ENCODE measurements around the gene UMODL1.
"Not testable (repeated sequence)": the region's sequence is repeated elsewhere in the genome, so short reads cannot be mapped to it uniquely, and the experiment has no call there.

The UMODL1 gene

DNA sequence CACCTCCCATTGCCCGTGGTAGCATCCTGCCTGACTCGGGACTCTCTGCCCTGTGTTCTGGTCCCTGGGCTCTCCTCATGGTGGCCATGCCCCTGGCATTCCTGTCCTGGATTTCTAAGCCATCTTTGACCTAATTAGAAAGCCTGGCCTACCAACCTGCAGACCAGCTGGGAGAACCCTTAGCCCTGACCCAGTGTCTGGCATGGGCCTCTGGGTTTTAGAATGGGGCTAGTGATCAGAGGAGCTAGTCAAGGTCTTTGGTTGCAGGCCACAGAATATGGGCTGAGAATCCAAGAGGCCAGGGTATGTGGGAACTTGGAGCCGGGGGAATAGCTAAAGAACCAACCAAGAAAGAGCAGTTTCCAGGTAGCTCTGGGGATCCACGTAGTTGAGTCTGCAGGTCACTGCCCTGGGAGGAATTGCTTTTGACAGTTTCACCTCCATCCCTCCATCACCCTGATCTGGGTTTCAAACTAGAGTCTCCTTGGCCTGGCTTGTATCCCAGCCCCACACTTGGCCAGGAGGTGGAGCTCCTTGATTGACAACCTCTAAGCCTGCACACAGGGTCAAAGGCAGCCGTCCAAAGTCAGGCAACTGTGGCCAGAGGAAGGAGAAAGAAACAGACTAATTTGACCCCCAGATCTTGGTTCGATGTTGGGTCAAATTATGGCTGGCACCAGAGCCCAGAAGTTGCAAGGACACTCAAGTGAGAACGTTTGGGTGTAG is 93.1 kb downstream of the UMODL1 start:
- peak in 2 of 3 donors; percentile 28 to 40 for DNase-seq (ENCODE audit: low read depth in 3 of 3)

DNA sequence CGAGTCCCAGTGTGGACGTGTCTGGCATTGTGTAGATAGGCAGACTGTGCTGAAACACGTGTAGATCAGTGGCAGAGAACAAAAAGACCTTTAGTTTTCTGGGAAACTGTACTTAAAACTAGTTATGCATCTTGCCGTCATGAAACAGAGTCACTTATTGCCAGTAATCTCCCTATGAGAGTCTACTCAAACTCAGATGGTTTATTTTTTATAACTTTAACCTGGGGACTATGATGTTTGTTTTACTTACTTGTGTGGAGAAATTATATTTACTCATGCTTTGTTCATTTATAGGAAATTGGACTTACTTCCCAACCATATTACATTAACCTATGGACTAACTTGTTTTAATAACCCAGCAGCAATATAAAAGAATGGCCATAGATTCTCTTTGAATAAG is 93.7 kb downstream of the UMODL1 start:
- no peak for DNase-seq (ENCODE audit: low read depth in 3 of 3)

DNA sequence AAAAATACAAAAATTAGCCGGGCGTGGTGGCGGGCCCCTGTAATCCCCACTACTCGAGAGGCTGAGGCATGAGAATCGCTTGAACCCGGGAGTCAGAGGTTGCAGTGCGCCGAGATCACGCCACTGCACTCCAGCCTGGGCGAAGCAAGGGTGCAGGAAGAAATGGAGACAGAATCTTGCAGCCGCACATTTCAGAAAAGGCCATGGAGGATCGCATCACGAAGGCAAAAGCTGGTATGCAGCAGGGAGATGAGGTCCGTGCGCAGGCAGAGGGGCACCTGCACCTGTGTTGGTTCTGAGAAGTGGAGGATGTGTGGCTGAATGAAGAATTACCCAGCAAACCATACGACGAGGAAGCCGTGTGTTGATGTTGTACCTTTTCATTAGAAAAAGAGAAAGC is 94.8 kb downstream of the UMODL1 start:
- no peak for DNase-seq (ENCODE audit: low read depth in 3 of 3)

DNA sequence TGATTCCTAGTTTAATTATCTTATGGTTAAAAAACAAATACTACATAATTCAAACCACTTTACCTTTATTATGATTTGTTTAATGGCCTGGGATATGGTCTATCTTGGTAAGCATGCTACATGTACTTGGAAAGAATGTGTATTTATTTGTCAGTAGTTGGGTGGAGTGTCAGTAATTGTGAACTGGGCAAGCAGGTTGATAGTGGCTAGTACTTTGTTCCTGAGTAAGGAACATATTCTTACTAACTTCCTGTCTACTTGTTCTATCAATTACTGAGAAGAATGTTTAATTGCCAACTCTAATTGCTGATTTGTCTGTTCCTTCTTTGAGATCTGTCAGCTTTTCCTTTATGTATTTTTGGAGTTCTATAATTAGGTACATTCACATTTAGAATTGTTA is 98.6 kb downstream of the UMODL1 start:
- DNase-seq (ENCODE audit: low read depth in 3 of 3): no peak

DNA sequence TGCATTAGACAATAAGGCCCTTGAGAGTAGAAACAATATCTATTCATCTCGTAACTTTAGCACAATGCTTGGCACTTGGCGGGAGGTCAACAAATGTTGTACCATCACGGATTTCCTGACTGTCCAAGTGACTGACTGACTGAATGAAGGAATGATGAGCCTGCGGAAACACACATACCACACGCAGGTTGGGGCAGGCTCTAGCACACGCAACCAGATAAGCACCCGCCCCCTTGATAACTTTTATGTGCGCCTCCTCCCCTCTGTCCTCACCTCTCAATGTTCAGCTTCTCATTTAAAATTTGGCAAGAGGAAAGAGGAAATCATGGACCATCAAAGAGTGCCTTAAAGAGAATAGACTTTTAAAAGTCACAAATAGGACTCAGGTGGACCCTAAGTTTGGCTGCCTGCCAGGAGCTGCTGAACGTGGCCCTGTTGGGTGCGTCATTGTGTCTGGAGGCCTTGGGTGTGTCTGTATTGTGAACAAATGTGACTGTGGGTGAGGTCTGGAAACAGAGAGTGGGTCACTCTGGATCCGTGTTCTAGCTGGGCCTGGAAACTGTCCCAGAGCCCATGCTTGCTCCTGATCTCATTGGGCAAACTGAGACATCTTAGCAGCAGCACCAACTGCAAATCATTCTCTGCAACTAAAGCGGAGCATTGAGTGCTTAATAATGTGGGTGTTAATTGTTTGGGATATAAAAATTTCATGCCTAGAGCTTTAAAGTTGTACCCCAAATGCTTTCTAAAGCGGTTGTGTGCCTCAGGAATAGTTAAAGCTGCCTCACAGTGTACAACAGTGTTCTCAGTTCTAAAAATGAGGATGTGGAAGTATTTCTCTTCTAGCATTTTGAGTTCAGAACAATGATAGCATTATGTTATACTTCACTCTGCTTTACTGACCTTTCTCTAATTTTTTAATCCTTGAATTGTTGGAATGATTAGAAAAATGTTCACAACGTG is 100.3 kb downstream of the UMODL1 start:
- no peak for DNase-seq (ENCODE audit: low read depth in 3 of 3)

DNA sequence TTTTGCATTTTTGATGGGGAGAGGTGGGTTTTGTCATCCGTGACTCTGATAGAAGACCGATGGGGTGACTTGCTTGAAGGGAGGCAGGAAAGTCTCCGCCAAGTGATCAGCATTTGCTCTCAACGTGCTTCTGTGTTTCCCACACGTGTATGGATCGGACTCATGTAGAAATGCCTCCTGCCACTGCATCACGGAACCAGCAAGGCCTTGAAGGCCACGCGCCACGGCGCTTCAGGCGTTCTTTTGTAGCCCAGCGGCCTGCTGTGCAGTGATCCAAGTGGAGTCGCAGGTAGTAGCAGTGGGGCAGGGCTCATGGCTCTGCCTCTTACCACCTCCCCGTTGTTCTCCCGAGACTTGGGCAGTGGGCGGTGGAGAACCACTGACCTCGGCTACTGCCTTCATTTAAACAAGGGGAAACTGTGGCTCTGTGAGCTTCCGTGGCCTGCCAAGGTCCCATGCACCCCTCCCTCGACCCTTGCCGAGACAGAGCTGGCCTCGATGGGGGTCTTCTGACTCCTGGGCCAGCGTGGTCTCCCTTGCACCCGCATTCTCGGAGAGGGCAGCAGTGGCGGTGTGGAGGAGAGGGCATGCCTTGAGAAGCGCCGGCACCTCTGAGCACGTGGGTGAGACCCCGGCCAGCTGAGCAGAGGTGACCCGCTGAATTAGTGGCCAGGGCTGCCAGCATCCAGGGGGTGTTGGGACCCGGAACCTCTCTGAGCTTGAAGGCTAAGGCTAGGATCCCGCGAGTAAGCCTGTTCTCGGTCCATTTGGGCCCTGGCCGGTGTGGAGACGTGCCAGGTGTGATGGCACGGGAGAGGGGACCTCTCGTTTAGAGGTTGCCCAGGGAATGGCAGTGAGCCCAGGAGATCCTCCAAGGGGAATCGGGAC is 101.7 kb downstream of the UMODL1 start:
- no peak for DNase-seq (ENCODE audit: low read depth in 3 of 3)

DNA sequence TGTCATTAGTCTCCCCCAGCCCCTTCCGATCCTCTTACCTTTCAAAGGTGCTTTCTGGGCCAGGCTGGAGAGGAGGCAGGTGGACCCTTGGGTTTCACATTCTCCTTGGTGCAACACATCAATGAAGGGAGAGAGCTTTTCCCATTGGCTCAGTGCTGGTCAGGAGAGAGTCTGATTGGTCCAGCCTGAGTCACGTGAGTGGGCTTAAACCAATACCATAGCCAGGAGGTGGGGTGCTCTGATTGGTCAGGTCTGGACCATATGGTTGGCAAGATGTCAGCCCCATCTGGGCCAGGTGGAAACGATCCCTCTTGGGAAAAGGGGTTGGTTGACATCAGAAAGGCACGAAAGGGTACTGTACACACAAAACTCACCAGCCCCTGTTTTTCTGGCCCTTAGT is 103.1 kb downstream of the UMODL1 start:
- no peak for DNase-seq (ENCODE audit: low read depth in 3 of 3)

DNA sequence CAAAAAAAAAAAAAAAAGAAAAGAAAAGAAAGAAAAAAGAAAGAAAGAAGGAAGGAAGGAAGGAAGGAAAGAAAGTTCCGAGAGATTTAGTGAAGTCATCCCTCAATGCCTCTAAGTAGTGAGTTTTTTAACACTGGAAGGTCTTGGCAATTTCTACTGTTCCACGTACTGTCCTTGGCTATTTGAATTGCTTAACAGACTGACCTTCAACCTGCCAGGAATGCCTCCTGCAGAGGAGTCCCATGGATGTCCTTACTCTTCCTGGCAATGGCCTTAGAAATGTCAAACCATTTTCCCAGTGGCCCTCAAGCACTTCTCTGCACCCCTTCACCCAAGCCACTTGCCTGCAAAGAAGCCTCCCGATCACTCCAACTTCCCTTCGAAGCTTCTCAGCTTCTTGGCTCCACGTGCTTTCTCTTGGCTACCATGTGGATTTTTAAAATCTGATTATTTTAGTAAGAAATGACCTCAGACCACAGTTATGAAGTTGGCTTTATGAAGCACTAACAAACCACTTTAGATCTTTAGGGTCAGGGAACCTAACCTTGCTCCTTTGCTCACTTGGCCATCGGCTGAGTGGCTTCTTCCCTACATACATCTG is 104.1 kb downstream of the UMODL1 start:
- no peak for DNase-seq (ENCODE audit: low read depth in 3 of 3)

DNA sequence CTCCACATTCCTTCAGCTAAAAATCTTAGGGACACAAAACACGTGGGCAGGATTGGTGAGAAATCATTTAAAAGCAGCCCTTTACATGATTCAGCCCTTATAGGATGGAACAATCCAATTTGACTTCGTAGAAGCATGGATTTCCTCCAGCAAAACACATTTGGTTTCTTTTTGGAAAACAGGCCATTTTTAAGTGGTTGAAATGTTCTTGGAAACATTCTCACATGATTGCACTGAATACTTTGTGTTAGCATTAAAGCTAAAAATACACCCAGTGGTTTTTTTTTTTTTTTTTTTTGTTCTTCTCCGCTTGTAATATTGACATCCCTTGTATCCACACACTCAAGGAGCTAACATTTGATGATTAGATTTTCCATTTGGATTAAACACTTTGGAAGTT is 105.7 kb downstream of the UMODL1 start:
- DNase-seq (ENCODE audit: low read depth in 3 of 3): no peak

DNA sequence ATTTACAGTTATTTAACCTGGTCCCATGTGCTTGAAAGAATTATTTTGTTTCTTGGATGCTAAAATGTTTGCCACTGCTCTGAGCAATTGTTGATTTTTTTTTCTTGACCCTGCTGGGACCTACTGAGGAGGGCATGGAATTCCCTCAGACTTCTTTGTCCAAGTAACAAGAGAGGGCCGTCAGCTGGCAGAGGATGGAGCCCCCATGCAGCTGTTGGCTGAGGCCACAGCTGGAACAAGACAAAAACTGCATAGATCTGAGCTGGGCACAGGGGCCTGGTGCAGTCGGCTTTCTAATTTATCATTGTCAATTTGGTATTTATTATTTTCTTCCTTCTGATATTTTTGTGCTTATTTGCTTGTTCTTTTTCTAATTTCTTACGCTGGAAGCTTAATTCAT is 108.2 kb downstream of the UMODL1 start:
- no peak for DNase-seq (ENCODE audit: low read depth in 3 of 3)

DNA sequence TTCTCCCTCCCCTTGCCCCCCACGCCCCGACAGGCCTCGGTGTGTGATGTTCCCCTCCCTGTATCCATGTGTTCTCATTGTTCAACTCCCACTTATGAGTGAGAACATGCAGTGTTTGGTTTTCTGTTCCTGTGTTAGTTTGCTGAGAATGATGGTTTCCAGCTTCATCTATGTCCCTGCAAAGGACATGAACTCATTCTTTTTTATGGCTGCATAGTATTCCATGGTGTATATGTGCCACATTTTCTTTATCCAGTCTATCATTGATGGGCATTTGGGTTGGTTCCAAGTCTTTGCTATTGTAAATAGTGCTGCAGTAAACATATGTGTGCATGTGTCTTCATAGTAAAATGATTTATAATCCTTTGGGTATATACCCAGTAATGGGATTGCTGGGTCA is 108.9 kb downstream of the UMODL1 start:
- not testable (repeated sequence) for DNase-seq (ENCODE audit: low read depth in 3 of 3)

DNA sequence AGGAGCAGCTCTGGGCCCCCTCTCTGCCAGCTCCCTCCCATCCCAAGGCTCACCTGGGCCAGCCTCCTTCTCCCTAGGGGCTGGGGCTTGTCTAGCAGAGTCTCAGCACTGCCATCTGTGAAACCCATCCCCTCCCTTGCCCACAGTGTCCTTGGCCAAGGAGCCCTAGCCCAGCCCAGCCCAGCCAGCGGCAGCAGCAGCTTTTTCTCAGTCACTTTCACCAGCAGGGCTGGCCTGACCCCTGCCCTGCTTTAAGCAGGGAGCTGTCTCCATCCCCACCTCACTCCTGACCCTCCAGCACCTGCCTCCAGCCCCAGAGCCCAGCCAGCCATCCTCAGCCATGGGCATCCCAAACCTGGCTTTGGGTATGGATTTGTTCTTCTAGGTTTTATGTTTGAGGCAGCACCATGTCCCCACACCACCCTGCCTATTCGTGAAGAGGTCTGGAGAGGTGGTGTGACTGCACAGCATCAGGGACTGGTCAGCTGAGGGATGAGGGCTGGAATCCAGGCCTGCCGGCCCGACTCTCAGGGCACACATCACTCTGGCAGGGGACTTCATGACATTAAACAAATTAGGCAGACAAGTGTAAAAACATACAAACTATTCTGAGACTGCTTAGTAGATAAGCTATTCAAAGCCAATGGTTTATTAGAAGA is 111.7 kb downstream of the UMODL1 start:
- no peak for DNase-seq (ENCODE audit: low read depth in 3 of 3)

DNA sequence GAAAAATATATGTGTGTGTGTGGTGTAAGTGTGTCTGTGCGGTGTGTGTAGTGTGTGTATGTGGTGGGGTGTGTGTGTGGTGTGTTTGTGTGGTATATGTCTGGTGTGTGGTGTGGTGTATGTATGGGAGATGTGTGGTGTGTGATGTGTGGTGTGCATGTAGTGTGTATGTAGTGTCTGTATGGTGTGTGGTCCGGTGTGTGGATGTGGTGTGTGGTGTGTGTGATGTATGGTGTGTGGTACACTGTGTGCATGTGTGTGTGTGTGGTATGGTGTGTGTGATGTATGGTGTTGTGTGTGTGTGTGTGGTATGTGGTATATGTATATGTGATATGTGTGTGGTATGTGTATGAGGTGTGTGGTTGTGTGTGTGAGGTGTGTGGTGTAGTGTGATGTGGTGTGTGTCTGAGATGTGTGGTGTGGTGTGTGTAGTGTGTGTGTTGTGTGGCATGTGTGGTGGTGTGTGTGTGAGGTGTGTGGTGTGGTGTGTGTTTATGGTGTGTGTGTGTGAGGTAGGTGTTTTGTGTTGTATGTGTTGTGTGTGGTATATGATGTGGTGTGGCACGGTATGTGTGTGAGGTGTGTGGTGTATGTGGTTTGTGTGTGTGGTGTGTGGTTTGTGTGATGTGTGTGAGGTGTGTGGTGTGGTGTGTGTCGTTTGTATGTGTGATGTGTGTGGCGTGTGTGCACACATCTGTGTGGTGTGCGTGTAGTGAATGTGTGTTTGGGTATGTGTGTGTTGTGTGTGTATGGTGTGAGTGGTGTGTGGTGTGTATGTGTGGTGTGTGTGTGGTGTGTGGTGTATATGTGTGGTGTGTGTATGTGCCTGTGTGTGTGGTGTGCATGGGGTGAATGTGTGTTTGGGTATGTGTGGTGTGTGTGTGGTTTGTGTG is 112.5 kb downstream of the UMODL1 start:
- no peak for DNase-seq (ENCODE audit: low read depth in 3 of 3)

DNA sequence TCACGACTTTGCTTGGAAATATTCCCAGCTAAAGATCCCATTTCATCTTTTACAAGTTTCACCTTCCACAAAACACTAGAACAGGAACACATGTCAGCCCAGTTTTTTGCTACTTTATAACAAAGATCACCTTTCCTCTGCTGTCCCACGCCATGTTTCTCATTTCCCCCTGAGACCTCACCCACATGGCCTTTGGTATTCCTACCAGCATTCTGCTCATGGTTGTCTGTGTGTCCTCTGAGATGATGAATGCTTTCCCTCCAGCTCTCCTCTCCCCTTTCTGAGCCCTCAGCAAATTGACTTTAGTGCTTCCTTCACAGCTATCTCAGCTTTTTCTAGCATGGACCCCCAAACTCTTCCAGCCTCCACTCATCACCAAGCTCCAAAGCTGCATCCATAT is 115.5 kb downstream of the UMODL1 start:
- DNase-seq (ENCODE audit: low read depth in 3 of 3): no peak

DNA sequence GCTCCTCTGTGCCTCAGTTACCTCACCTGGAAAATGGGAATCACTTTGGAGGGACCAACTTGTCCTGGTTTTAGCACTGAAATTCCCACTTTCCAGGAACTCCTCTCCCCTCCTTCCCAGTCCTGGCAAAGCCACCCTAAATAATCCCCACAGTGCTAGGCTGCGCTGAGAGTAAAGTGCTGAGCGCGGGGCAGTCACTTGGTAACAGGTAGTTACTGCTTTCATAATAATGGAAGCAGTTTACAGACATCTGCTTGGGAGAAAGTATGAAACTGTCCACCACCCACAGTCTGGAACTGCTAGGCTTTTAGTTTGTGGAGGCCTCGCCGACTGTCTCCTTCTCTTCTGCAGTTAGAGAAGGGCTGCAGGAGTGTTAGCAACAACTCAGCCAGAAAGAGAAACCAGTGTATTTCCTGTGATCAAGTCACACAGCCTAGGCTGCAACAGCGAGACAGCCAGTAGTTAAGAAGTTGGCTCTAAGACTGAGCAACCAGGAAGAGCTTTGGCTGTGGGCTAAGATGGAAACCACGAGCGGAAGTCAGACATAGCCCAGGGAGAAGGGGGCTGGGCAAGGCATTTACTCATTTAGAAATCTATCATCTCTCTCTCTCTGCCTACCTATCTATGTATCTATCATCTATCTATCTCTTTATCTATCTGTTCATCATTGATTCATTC is 117.0 kb downstream of the UMODL1 start:
- peak; percentile 51 to 65 (median 65) for DNase-seq (ENCODE audit: low read depth in 3 of 3)

DNA sequence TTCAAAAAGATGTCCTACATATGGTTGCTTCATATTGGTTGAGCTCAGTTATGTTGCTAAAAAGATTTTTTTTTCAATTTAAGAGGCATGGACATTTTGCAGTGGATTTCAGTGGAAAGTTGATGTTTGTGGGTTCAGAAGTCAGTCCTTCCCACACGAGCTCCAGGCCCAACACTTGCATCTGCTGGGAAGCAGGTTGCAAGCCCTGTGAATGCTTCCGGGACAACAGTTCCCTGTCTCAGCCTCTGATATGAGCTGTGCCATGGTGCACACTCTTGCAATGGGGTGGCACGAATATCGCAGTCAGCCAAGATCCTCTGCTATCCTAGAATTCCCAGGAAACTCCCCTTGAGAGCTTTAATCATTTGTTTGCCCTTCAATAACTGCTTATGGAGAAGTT is 117.5 kb downstream of the UMODL1 start:
- DNase-seq (ENCODE audit: low read depth in 3 of 3): no peak

DNA sequence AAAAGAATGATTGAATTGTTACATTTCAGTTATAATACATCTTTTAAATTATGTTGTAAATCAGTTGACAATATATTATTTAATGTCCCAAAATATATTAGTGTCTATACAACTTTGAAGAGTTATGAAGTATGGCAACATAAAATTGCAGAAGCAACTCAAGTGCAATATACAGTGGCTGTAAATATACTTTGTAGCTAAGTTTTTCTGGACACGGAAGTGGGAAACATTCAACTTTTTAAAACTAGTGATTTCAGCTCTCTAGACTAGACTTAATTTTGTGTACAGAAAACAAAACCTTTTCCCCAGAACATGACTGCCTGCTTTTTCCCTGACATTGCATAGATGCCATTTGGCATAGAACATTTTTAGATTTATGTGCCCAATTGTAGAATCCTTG is 118.3 kb downstream of the UMODL1 start:
- DNase-seq (ENCODE audit: low read depth in 3 of 3): no peak

DNA sequence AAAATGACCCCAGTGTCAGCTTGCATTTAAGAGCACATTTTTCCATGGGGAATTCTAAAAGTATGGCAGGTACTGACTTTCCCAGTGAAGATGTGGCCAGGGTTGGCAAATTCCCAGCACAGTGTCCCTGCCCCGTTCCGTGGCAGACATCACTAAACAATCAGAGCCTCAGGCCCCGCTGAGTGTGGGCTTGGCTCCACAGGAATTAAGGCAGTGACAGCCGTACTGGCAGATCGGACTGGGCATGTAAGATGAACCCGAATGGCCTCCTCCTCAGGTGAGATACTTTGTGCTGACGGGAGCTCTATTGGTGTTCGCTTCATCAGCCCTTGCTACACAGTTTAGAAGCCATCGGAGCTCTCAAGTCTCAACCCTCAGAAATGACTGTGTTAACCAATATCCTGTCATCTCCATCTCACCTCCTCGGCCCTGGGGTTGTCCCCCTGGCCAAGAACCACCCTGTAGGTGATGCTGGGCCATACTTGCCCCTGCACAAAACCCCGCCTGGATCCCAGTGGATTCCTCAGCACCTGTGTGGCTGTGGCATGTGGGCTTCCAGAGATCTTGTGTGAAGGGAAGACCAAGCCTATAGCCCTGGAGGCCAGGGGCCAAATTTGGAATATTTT is 118.9 kb downstream of the UMODL1 start:
- DNase-seq (ENCODE audit: low read depth in 3 of 3): no peak

DNA sequence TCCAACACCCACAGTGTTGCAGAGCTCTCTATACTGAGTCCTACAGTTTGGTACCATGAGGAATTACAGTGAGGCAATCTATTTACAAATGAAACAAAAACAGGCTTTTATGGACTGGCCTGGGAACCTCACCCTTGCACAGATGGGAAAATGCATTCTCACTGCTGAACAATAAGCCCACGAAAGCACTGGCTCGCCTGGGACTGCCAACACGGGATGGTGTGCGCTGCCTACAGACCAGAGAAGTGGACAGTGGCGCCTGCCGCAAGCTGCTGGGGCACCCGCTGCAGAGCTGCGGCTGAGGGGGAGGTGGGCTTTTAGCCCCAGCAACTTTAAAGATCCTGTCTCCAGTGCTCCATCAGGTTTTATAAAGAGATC is 119.4 kb downstream of the UMODL1 start:
- DNase-seq (ENCODE audit: low read depth in 3 of 3): no peak
